Endothelial cell of umbilical vein (primary cell): Measurements from ENCODE around the gene KCTD14. TPM values are rescaled to one million over a fixed set of nuclear protein-coding genes. Genes with fewer than 3 reads are reported as not detected.
"Not testable (repeated sequence)": the region's sequence is repeated elsewhere in the genome, so short reads cannot be mapped to it uniquely, and the experiment has no call there.

Experiments
- BruUV-seq: library from RNA; stranded (reverse); fragments of 400-500 nt; replicated peaks from 2 replicates; lab custom pipeline; 2021; lab: Mats Ljungman, UMichigan
- CTCF ChIA-PET: fragments of 300-600, 350-600 bp; sonication (Branson Sonifier 250); formaldehyde crosslinking; loops from one replicate; lab custom pipeline; 2021; ENCODE audit warnings: antibody characterized with exemption, inconsistent platforms; lab: Charles Lee
- POLR2A ChIA-PET: fragments of 300-600, 350-600 bp; sonication (Branson Sonifier 250); formaldehyde crosslinking; loops from one replicate; lab custom pipeline; 2021; ENCODE audit warnings: antibody characterized with exemption, inconsistent platforms; lab: Charles Lee
- DNase-seq: peaks from one replicate; pipeline ENCODE4 v3.0.0-alpha.2; 2011; ENCODE audit warnings: low read depth, low spot score
- FAIRE-seq: peaks from 2 replicates; lab custom pipeline; 2011; peaks lifted over from hg19 to GRCh38; lab: Jason Lieb, UNC
- H2AFZ ChIP-seq: 2 replicates; pipeline ENCODE4 v1.6.0; 2012; ENCODE audit warnings: low read depth, low read length, control low read depth, inconsistent platforms
- H3K27ac ChIP-seq: 2 replicates; pipeline ENCODE4 v1.5.1; 2011; ENCODE audit warnings: low read depth, mild to moderate bottlenecking, control low read depth, low read length, moderate library complexity; ENCODE audit not compliant: insufficient read depth
- H3K27me3 ChIP-seq, 2 experiments: 2 replicates each; pipeline versions ENCODE4 v1.6.0 to v1.6.1; 2011; ENCODE audit warnings: low read length in 2 of 2, mixed read lengths in 1 of 2; ENCODE audit not compliant: control insufficient read depth in 2 of 2, insufficient read depth in 2 of 2
- H3K36me3 ChIP-seq, 2 experiments: 2 replicates in 1 of 2; 3 replicates in 1 of 2; pipeline ENCODE4 v1.5.1; 2011; ENCODE audit warnings: low read length in 2 of 2, mild to moderate bottlenecking in 1 of 2, moderate library complexity in 1 of 2; ENCODE audit not compliant: control insufficient read depth in 2 of 2, insufficient read depth in 2 of 2; ENCODE audit errors: extremely low read depth in 1 of 2
- H3K4me1 ChIP-seq: 3 replicates; pipeline ENCODE4 v1.5.1; 2011; ENCODE audit warnings: mild to moderate bottlenecking, low read length; ENCODE audit not compliant: control insufficient read depth, insufficient read depth; ENCODE audit errors: extremely low read depth
- H3K4me2 ChIP-seq: 2 replicates; pipeline ENCODE4 v1.6.1; 2011; ENCODE audit warnings: low read length, control low read depth, mixed read lengths; ENCODE audit not compliant: insufficient read depth
- H3K4me3 ChIP-seq, 3 experiments: fragments of 200-600 bp in 1 of 3; sonication (generic), shearing (Covaris generic) in 1 of 3; replicated peaks in 1 of 3; 2 replicates each; pipeline ENCODE4 v1.5.1; 2011 to 2016; ENCODE audit warnings: control low read depth in 3 of 3, low read length in 3 of 3, mild to moderate bottlenecking in 2 of 3, inconsistent platforms in 1 of 3, low read depth in 1 of 3, moderate library complexity in 1 of 3; ENCODE audit not compliant: insufficient read depth in 1 of 3
- H3K79me2 ChIP-seq: 2 replicates; pipeline ENCODE4 v1.6.0; 2012; ENCODE audit warnings: low read length, inconsistent platforms; ENCODE audit not compliant: control insufficient read depth, insufficient read depth
- H3K9ac ChIP-seq: replicated peaks from 2 replicates; pipeline ENCODE3; 2011; ENCODE audit warnings: low read length, control low read depth; ENCODE audit not compliant: insufficient read depth; ENCODE audit errors: extremely low read depth
- H3K9me1 ChIP-seq: replicated peaks from 3 replicates; pipeline ENCODE4 v1.6.0; 2011; ENCODE audit warnings: mild to moderate bottlenecking, low read length; ENCODE audit not compliant: control insufficient read depth, insufficient read depth; ENCODE audit errors: extremely low read depth
- H3K9me3 ChIP-seq: replicated peaks from 2 replicates; pipeline ENCODE4 v1.5.1; 2012; ENCODE audit warnings: low read length, inconsistent platforms; ENCODE audit not compliant: control insufficient read depth, insufficient read depth
- H4K20me1 ChIP-seq: replicated peaks from 2 replicates; pipeline ENCODE3; 2011; ENCODE audit warnings: mild to moderate bottlenecking, low read length; ENCODE audit not compliant: control insufficient read depth, insufficient read depth; ENCODE audit errors: extremely low read depth
- CTCF ChIP-seq, 2 donors: IDR thresholded peaks; 1 replicate in 1 of 2; 2 replicates in 1 of 2; pipeline ENCODE4 v1.5.1; 2011; ENCODE audit warnings: low read length in 2 of 2, mild to moderate bottlenecking in 2 of 2, moderate library complexity in 2 of 2, control low read depth in 1 of 2, inconsistent platforms in 1 of 2, low read depth in 1 of 2; ENCODE audit not compliant: insufficient read depth in 1 of 2; ENCODE audit errors: extremely low read depth in 1 of 2
- EZH2 ChIP-seq: IDR thresholded peaks from 2 replicates; pipeline ENCODE4 v1.6.1; 2012; ENCODE audit warnings: borderline replicate concordance, low read depth, mild to moderate bottlenecking, moderate library complexity, low read length, inconsistent platforms; ENCODE audit not compliant: severe bottlenecking
- FOS ChIP-seq: IDR thresholded peaks from 2 replicates; pipeline ENCODE4 v1.6.1; 2011; ENCODE audit warnings: mild to moderate bottlenecking, low read length, moderate library complexity, borderline replicate concordance; ENCODE audit not compliant: insufficient read depth
- GATA2 ChIP-seq: IDR thresholded peaks from 2 replicates; pipeline ENCODE4 v1.7.0; 2011; ENCODE audit warnings: low read depth, mild to moderate bottlenecking, moderate library complexity, mixed read lengths, low read length; ENCODE audit not compliant: insufficient read length, insufficient read depth
- MAX ChIP-seq: IDR thresholded peaks from 2 replicates; pipeline ENCODE4 v1.6.1; 2011; ENCODE audit not compliant: insufficient read depth, insufficient read length
- MYC ChIP-seq: IDR thresholded peaks from one replicate; pipeline ENCODE4 v1.6.1; 2011; ENCODE audit warnings: mild to moderate bottlenecking, low read depth, low read length
- POLR2A ChIP-seq: IDR thresholded peaks from 2 replicates; pipeline ENCODE4 v1.6.1; 2012; ENCODE audit warnings: low read depth, mild to moderate bottlenecking, control low read depth, low read length
- POLR2AphosphoS5 ChIP-seq: IDR thresholded peaks from 2 replicates; pipeline ENCODE4 v1.6.1; 2012; ENCODE audit warnings: low read depth, mild to moderate bottlenecking, control low read depth, low read length, moderate library complexity; ENCODE audit not compliant: insufficient read depth
- dilution Hi-C: fragments of 300-500 bp; cut with MboI; formaldehyde crosslinking; loops from one replicate; pipeline ENCODE4 v1.15.0; 2019; ENCODE audit warnings: low sequenced_read_pairs; ENCODE audit not compliant: extremely low pct_ligation_motif_present
- intact Hi-C: fragments of 100-400 bp; cut with micrococcal nuclease; formaldehyde crosslinking; loops from one replicate; pipeline ENCODE4 v1.10.0; 2022
- polyA plus RNA-seq, 4 experiments: library from polyadenylated mRNA; depleted of rRNA in 3 of 4; stranded (reverse) in 3 of 4; unstranded in 1 of 4; fragments of >200 nt; gene quantifications; 2 replicates each; pipeline versions ENCODE4 v1.2.1 to v1.2.3, GENCODE V29; 2011 to 2012; ENCODE audit warnings: missing spikeins in 1 of 4
- total RNA-seq: library from RNA; stranded (reverse); gene quantifications from 2 replicates; pipeline ENCODE4 v1.2.3, GENCODE V29; 2021

The KCTD14 gene
- total and polyA plus RNA-seq, 2 donors (not counting 3 experiments of a cell fraction or from before 2014, with no cell fraction given), result 0.57 to 1.8 TPM

- H3K27me3 ChIP-seq, H3K9me3 ChIP-seq, H3K36me3 ChIP-seq, H2AFZ ChIP-seq, BruUV-seq, intact Hi-C loops, H4K20me1 ChIP-seq, H3K4me1 ChIP-seq, CTCF ChIA-PET, H3K9ac ChIP-seq, H3K27ac ChIP-seq, dilution Hi-C loops, DNase-seq, H3K79me2 ChIP-seq, POLR2A ChIA-PET, FAIRE-seq, H3K4me2 ChIP-seq, H3K9me1 ChIP-seq, H3K4me3 ChIP-seq: not testable (repeated sequence)
Measured at GRCh38 chr11:78014937-78015520, 8.0 kb downstream of the KCTD14 start.

- Histone ChIP-seq H3K79me2 (no peaks in the 10 kb centered on the region), H2AFZ (no peak overlapping the region), H3K27me3 (no peaks in the 10 kb centered on the region), H3K36me3 (no peaks in the 10 kb centered on the region), H3K4me2 (no peak overlapping the region), H3K9me3 (no peaks in the 10 kb centered on the region), H3K4me3 (no peak overlapping the region), H3K4me1 (no peaks in the 10 kb centered on the region), H3K9me1 (no peaks in the 10 kb centered on the region), H4K20me1 (no peaks in the 10 kb centered on the region), H3K9ac (no peak overlapping the region), H3K27ac (no peak overlapping the region)
- POLR2A ChIA-PET, result no interaction called here
- no peak for DNase-seq
- dilution Hi-C loops, result no loop called here
- no TSS peak for BruUV-seq
- CTCF ChIA-PET, result interaction anchor here (1.1 to 3.6 kb wide), 3 partner anchors 10 to 35 kb away, joined by 4 to 37 read pairs (median 9); no protein-coding TSS in a partner anchor
- no peak for TF ChIP-seq FOS
- TF ChIP-seq EZH2, result no peak
- no peak for TF ChIP-seq POLR2A
- TF ChIP-seq GATA2, result no peak
- TF ChIP-seq CTCF (IDR thresholded peaks at IDR 0.05; ENCODE audit: extremely low read depth in 1 of 2, insufficient read depth in 1 of 2, low read depth in 1 of 2, low read length in 2 of 2), result no peak
- TF ChIP-seq POLR2AphosphoS5, result no peak
- no peak for TF ChIP-seq MYC
- no peak for TF ChIP-seq MAX
- no peak for FAIRE-seq
- intact Hi-C loops, result no loop called here
Measured at GRCh38 chr11:78011301-78011700, 11.8 kb downstream of the KCTD14 start.
